GM15510 (cell line): ENCODE results near the gene CNKSR2.

ENCODE experiments used
- POLR2A ChIP-seq: IDR thresholded peaks from 3 replicates; pipeline ENCODE4 v1.6.1; 2011; ENCODE audit warnings: borderline replicate concordance; ENCODE audit not compliant: insufficient read length; ENCODE audit errors: extremely low read depth

The CNKSR2 gene

DNA sequence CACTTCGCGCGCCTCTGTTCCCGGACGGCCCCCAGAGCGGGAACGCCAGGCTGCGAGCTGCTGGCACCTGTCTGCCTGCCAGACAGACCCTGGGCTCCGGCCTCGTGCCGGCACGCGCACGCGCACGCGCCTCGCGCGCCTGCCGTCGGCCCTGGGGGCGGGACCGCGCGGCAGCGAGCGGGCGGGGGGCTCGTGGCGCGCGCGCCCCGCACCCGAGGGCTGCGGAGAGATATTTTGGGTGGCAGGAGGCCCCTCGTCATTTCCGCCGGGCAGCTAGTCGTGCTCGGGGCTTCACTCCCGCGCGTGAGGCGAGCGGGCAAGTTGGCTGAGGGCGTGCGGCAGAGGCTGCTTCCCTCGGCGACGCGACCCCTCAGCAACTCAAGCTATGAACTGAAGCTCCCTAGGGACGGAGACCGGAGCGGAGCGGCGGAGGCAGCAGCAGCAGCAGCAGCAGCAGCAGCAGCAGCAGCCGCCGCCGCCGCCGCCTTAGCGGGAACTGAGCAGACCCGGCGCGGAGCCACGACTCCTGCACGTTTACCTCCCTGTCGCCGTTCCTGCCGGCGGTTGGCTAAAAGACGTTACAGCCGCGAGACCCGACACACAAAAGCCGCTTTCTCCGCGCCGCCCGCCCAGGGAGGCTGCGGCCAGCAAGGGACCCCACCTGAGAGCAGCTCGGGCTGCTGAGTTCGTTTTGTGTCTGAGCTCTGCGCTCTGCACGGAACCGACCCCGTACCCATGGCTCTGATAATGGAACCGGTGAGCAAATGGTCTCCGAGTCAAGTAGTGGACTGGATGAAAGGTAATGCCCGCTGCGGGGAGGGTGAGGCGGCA is at the start of gene CNKSR2:
TSS of gene CNKSR2 (plus strand) at position 256 of the 831 bp plus-strand sequence. CDS start at position 736, 480 bp downstream.
- no peak for TF ChIP-seq POLR2A

DNA sequence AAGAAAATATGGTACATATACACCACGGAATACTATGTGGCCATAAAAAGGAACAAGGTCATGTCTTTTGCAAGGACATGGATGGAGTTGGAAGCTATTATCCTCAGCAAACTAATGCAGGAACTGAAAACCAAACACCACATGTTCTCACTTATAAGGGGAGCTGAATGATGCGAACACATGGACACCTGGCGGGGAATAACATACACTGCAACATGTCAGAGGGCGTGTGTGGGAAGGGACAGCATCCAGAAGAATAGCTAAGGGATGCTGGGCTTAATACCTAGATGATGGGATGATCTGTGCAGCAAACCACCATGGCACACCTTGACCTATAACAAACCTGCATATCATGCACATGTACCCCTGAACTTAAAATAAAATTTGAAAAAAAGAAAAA is 19.5 kb upstream of the CNKSR2 start:
- no peak for TF ChIP-seq POLR2A

DNA sequence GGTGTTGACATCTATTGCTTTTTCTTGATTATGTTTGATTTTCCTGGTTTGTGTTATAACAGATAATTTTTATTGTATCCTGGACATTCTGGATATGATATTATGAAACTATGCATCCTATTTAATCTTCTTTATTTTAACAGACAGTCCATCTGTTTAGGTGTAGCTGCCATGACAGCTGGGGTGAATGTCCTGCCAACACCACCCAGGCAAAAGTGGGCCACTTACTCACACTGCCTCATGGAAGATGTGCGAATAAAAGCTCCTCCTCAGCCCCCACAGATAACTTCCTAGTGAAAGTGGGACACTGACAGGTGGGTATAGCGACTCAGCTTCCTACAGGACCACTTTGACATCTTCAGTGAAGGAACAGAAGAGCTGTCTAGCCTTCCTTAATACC is 18.4 kb upstream of the CNKSR2 start:
- no peak for TF ChIP-seq POLR2A

GRCh38 chrX:21369613-21370012 is 4.6 kb upstream of the CNKSR2 start:
- TF ChIP-seq POLR2A = no peak

DNA sequence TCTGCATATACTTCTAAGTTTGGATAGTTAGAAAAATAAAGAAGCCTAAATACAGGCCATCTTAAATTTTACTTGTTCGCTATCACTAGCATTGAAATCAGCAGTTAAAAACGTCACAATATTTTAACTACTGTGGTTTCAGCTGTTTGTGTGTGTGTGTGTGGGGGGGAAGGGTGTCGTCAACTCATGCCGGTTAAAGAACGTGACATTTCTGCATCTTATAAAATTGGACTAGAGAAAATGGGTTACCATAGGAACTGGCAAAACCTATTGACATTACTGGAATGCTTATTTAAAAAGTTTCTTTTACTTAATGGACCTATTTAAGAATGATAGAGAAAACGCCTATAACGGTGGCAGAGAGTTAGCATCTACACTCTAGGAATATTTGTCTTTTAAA is 1.2 kb upstream of the CNKSR2 start:
- no peak for TF ChIP-seq POLR2A

GRCh38 chrX:21373637-21374162 is 518 bp upstream of the CNKSR2 start:
- TF ChIP-seq POLR2A = no peak

DNA sequence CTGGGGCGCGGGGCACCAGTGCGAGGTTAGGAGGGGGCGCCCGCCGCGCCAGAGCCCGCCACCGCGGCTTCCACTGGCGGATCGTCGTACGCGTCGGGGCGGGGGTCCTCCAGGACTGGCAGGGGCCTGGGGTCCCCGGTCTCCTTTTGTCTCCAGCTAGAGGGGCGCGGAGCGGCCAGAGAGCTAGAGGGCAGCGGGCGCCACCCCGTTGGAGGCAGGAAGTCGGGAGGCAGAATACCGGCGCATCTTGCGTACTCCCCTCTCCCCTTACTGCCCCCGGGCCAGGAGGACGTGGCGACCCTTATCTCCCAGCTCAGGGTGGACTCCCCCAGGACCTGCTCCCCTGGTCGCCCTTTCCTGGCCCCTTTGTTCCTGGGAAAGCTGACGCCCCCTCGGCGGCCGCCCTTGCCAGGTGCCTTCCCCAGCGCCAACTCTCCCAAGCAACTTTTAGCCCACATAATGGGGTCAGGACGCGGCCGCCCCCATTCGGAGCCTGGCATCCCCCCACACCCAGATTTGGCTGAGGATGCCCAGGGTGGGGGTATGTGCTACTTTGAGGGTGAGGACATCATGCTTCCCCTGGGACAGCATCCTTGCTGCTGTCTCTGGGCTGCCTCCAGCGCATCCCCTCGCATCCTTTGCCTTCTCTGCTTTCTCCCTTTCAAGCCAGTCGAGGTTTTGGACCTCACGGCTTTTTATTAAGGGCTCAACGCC is 933 bp downstream of the CNKSR2 start:
- no peak for TF ChIP-seq POLR2A

- no peak for TF ChIP-seq POLR2A
Measured at GRCh38 chrX:21375708-21376009, 1.4 kb downstream of the CNKSR2 start.

DNA sequence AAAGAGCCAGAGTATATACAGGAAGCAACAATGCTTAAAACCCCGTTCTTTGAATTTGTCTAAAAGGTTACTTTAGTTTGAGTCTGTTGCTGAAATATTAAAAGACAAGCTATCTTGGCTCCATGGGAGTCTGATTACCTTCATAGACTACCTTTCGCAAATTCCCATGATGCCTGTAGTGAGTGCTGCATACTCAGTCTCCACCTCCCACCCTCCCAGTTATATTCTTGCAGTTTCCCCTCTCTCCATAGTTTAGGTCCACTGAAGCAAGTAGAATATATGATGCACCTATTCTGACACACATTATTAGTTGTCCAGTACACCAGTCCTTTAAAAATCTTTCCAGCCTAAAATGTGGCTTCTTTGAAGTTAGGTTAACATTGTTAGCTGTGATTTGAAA is 2.4 kb downstream of the CNKSR2 start:
- no peak for TF ChIP-seq POLR2A

- TF ChIP-seq POLR2A = no peak
Measured at GRCh38 chrX:21379991-21380390, 5.8 kb downstream of the CNKSR2 start.

GRCh38 chrX:21382715-21383114 is 8.5 kb downstream of the CNKSR2 start:
- no peak for TF ChIP-seq POLR2A

DNA sequence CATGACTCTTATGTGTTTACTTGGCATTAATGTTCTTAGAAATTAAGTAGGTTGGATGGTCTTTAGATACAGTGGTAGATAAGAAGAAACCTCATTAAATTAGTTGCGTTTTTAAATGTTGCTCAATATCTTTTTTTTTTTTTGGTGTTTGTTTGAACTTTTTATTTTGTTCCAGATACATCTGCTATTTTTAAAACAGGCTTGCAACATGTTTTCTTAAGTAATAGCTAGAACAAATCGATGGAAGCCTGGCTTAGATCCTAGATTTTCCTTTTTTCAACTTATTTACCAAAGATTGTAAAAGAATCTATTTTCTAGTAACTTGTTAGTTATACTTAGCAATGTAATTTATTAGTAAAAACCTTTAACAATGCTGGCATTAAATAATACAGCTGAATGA is 9.3 kb downstream of the CNKSR2 start:
- no peak for TF ChIP-seq POLR2A

DNA sequence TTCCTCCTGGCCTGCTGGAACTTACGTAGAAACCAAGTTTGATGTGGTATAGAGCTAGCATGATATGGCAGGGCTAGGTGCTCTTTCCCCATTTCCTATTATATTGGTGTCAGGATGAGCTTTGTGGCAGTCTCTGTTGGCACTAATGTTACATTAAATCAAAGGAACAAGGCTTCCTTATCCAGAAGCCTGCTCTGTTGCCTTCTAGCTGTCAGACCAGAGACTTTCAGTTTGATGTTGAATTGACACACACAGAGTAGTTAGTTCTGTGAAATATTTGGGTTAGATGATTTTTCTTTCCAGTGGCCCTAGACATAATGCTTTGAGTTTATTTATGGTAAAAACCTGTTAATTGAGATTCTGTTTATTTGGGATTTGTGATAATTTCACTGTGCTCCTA is 10.0 kb downstream of the CNKSR2 start:
- no peak for TF ChIP-seq POLR2A

DNA sequence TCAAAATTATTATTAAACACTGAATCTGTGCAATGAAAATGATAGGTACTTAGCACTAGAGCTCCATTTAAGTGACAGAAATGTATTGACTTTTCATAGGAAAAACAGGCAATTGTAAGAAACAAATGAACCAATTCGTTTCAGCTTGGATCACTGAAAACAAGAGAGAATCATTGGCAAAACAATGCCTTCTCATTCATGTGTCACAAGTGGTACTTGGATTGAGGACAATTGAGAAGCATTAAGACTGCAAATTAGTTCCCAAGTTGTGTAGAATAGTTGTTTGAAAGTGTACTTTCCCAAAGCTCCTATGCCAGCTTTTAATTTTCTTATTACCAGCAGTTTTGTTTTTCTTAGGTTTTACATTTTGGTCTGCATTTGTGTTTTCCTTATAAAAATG is 20.6 kb downstream of the CNKSR2 start:
- no peak for TF ChIP-seq POLR2A

GRCh38 chrX:21398426-21398825 is 24.2 kb downstream of the CNKSR2 start:
- TF ChIP-seq POLR2A = no peak
